ENCODE data around the gene ZNF598.

Gene ZNF598

DNA sequence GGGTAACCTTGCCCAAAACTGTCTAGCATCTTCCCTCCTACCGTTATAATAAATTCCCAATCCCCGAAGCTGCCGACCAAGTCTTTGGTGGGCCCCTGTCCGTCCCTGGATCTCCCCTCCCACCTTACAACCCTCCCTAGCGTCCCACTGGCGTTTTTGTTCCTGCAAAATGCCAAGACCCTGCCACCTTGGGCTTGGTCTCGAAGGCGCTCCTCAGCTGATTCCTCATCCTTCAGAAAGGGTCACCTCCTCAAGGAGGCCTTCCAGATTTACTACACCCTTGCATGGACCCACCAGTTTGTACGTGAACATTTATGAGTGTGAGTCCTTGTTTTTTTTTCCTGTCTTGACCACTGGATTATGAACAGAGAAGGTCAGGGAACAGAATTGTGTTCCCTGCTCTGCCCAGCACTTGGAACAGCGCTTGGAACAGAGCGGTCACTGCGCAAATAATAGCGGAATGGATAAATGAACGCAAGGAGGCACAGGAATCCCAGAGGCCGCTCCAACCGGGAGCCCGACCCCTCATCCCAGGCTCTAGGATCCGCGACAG is 26.6 kb downstream of the ZNF598 start:
- Histone ChIP-seq H3K4me3 (ENCODE audit: low read length in 2 of 2) (peak overlapping the region; percentile 68 to 76), H3K27me3 (ENCODE audit: control insufficient read depth in 2 of 2, insufficient read depth in 2 of 2, low read length in 2 of 2) (peaks cover 0 to 14% of the 10 kb centered on the region in 2 donors), H3K9ac (ENCODE audit: low read depth in 1 of 2, low read length in 2 of 2) (peak overlapping the region; percentile 72 to 86), H3K4me1 (ENCODE audit: control insufficient read depth in 2 of 2, insufficient read depth in 2 of 2, low read length in 2 of 2) (peaks cover 57 to 72% of the 10 kb centered on the region in 2 donors), H3K27ac (ENCODE audit: low read depth in 2 of 2, low read length in 2 of 2) (peak overlapping the region; percentile 96 to 98), H3K9me3 (ENCODE audit: control insufficient read depth in 2 of 2, low read length in 2 of 2) (no peaks in the 10 kb centered on the region), H3K36me3 (ENCODE audit: control insufficient read depth in 2 of 2, insufficient read depth in 2 of 2, low read length in 2 of 2) (peaks cover 18 to 19% of the 10 kb centered on the region in 2 donors)

DNA sequence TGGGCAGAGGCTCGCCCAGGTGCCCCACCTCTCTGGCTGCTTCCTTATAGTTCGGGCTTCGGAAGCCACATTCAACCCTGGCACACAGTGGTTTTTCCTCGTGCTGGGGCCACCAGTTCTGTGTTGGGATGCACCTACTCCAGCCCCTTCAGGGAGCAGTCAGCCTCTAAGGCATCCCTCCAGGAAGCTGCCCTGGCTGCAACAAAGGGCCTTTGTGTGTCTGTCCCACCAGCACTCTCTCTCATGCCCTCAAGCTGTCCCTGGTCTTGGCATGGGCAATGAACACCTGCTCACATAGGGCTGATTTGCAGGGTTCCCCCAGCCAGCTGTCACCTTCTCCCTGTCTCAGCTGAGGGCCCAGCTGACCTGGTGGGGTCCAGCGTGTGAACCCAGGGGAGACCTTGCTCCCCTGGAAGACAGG is 27.6 kb downstream of the ZNF598 start:
- Histone ChIP-seq H3K9me3 (ENCODE audit: control insufficient read depth in 2 of 2, low read length in 2 of 2) (no peaks in the 10 kb centered on the region), H3K27me3 (ENCODE audit: control insufficient read depth in 2 of 2, insufficient read depth in 2 of 2, low read length in 2 of 2) (peaks cover 0 to 14% of the 10 kb centered on the region in 2 donors), H3K4me1 (ENCODE audit: control insufficient read depth in 2 of 2, insufficient read depth in 2 of 2, low read length in 2 of 2) (peaks cover 58 to 72% of the 10 kb centered on the region in 2 donors), H3K36me3 (ENCODE audit: control insufficient read depth in 2 of 2, insufficient read depth in 2 of 2, low read length in 2 of 2) (peaks cover 24% of the 10 kb centered on the region in 2 donors), H3K27ac (ENCODE audit: low read depth in 2 of 2, low read length in 2 of 2) (peak overlapping the region; percentile 96 to 98), H3K9ac (ENCODE audit: low read depth in 1 of 2, low read length in 2 of 2) (peak overlapping the region; percentile 15 to 86), H3K4me3 (ENCODE audit: low read length in 2 of 2) (peak overlapping the region; percentile 29 to 57)

DNA sequence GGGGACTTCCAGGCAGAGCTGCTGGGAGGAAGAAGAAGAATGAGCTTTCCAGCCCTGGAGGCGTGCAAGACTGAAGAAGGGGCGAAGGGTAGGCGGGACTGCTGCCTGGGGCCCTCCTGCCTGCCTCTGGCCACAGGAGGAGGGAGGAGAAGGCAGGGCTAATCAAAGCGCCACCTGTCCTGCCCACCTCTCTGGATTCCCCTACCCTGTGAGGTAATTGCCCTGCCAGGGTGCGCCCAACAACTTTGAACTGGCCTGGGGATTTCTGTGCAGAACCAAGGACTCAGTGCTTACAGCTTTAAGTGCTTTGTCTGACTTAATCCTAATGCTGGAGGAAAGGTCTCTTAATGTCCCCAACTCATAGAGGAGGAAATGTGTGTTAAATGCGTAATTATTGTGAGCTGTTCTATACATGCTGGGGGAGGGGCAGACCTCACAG is 28.2 kb downstream of the ZNF598 start, which contains the start of gene NOXO1:
TSS of gene NOXO1 (minus strand) at position 72 of the 439 bp plus-strand sequence. CDS start 290 bp downstream, outside the sequence.
- Histone ChIP-seq H3K4me1 (ENCODE audit: control insufficient read depth in 2 of 2, insufficient read depth in 2 of 2, low read length in 2 of 2) (peaks cover 58 to 68% of the 10 kb centered on the region in 2 donors), H3K9me3 (ENCODE audit: control insufficient read depth in 2 of 2, low read length in 2 of 2) (no peaks in the 10 kb centered on the region), H3K9ac (ENCODE audit: low read depth in 1 of 2, low read length in 2 of 2) (peak within 1 kb of the TSS; percentile 66 to 86), H3K27ac (ENCODE audit: low read depth in 2 of 2, low read length in 2 of 2) (peak within 1 kb of the TSS; percentile 96 to 98), H3K27me3 (ENCODE audit: control insufficient read depth in 2 of 2, insufficient read depth in 2 of 2, low read length in 2 of 2) (peaks cover 0 to 14% of the 10 kb centered on the region in 2 donors), H3K36me3 (ENCODE audit: control insufficient read depth in 2 of 2, insufficient read depth in 2 of 2, low read length in 2 of 2) (peaks cover 24% of the 10 kb centered on the region in 2 donors), H3K4me3 (ENCODE audit: low read length in 2 of 2) (peak within 1 kb of the TSS; percentile 57 to 61)

DNA sequence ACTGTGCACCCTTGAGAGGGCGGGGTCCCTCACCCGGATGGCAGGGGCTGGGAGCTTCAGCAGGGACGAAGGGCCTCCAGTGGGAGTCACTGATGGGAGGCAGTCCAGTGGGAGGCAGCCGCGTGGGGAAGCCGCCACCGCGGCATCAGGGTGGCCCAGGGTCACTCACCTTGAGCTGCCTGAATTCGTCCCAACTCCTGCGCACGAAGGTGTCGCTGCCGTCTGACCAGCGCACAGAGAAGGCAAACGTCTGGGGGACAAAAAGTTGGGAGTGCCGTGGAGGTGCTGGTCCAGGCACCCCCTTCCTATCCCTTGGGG is 28.9 kb downstream of the ZNF598 start:
- Histone ChIP-seq H3K9me3 (ENCODE audit: control insufficient read depth in 2 of 2, low read length in 2 of 2) (no peaks in the 10 kb centered on the region), H3K27ac (ENCODE audit: low read depth in 2 of 2, low read length in 2 of 2) (peak overlapping the region; percentile 96 to 98), H3K4me3 (ENCODE audit: low read length in 2 of 2) (peak overlapping the region; percentile 57 to 61), H3K36me3 (ENCODE audit: control insufficient read depth in 2 of 2, insufficient read depth in 2 of 2, low read length in 2 of 2) (peaks cover 24% of the 10 kb centered on the region in 2 donors), H3K4me1 (ENCODE audit: control insufficient read depth in 2 of 2, insufficient read depth in 2 of 2, low read length in 2 of 2) (peaks cover 51 to 61% of the 10 kb centered on the region in 2 donors), H3K9ac (ENCODE audit: low read depth in 1 of 2, low read length in 2 of 2) (peak overlapping the region; percentile 66 to 86), H3K27me3 (ENCODE audit: control insufficient read depth in 2 of 2, insufficient read depth in 2 of 2, low read length in 2 of 2) (peaks cover 0 to 14% of the 10 kb centered on the region in 2 donors)

DNA sequence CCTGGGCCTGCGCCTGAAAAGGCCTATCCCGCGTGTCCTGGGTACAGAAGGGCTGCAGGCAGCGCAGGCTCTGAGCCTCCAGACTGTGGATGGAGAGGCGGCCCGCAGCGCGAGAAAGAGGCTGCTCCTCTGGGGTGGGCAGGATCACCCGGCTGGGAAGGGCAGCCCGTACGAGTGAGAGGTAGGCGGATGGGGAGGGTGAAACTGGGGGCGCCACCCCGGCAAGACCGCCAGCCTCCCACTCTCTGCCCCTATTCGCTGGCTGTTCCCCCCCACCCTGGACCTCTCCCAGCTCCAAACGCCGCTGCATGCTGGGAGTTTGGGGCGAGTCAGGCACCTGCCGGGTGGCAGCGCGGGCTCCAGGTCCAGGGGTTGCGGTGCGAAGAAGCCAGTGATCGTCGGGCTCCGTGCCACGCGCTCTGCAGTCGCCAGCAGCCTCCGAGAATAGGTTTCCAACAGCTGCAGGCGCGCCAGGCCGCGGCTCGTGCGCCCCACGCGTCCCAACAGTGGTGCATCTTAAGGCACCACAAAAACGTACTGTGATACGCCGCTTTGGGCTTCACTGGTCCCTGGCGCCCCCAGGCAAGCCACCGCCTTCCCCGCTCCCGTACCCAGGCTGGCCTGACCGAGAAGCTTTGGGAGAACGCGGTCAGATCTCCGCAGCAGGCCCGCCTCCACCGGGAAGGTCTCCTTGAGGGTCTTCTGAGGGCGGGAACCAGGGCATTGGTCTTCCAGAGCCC is 29.4 kb downstream of the ZNF598 start:
- no peaks in the 10 kb centered on the region for H3K9me3 ChIP-seq (ENCODE audit: control insufficient read depth in 2 of 2, low read length in 2 of 2)
- peaks cover 0 to 14% of the 10 kb centered on the region in 2 donors for H3K27me3 ChIP-seq (ENCODE audit: control insufficient read depth in 2 of 2, insufficient read depth in 2 of 2, low read length in 2 of 2)
- peaks cover 28 to 29% of the 10 kb centered on the region in 2 donors for H3K36me3 ChIP-seq (ENCODE audit: control insufficient read depth in 2 of 2, insufficient read depth in 2 of 2, low read length in 2 of 2)
- peaks cover 46 to 56% of the 10 kb centered on the region in 2 donors for H3K4me1 ChIP-seq (ENCODE audit: control insufficient read depth in 2 of 2, insufficient read depth in 2 of 2, low read length in 2 of 2)
- H3K27ac ChIP-seq (ENCODE audit: low read depth in 2 of 2, low read length in 2 of 2) = peak overlapping the region; percentile 96 to 98
- peak overlapping the region; percentile 57 to 61 for H3K4me3 ChIP-seq (ENCODE audit: low read length in 2 of 2)
- peak overlapping the region; percentile 70 to 86 for H3K9ac ChIP-seq (ENCODE audit: low read depth in 1 of 2, low read length in 2 of 2)

DNA sequence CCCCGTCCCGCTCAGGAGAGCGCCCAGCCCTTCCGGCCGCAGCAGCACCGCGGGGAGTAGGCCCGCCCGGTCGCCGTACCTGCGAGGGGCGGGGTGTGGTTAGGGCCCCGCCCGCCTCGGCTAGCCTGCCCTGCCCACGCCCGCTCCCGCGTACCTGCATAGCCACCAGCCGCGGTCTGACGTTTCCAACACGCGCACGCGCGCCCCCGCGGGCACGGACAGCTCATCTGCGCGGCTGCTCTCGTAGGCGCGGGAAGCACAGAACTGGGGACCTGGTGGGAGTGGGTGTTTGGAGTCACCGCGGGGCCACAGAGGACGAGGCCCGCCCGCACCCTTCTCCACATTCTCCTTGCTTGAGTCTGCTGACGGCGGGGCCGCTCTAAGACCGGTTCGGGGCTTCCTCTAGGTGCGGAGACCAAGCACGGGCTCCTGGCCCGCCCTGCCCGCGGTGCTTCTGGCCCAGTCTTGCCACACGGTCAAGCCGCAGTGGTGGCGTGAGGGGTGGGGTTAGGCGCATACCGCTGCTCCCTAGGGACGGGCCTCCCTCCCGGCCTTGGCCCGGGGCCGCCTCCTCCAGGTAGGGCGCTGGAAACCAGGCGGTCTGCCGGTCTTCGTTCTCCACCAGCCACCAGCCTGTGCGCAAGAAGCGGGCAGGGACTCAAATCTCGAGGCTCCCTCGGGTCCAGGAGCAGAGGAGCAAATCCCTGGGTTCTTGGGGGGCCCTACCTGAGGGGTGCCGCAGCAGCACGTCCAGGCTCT is 30.2 kb downstream of the ZNF598 start:
- peaks cover 40 to 50% of the 10 kb centered on the region in 2 donors for H3K4me1 ChIP-seq (ENCODE audit: control insufficient read depth in 2 of 2, insufficient read depth in 2 of 2, low read length in 2 of 2)
- H3K9me3 ChIP-seq (ENCODE audit: control insufficient read depth in 2 of 2, low read length in 2 of 2) = no peaks in the 10 kb centered on the region
- H3K36me3 ChIP-seq (ENCODE audit: control insufficient read depth in 2 of 2, insufficient read depth in 2 of 2, low read length in 2 of 2) = peaks cover 35 to 36% of the 10 kb centered on the region in 2 donors
- H3K27me3 ChIP-seq (ENCODE audit: control insufficient read depth in 2 of 2, insufficient read depth in 2 of 2, low read length in 2 of 2) = peaks cover 0 to 14% of the 10 kb centered on the region in 2 donors
- peak overlapping the region; percentile 70 to 86 for H3K9ac ChIP-seq (ENCODE audit: low read depth in 1 of 2, low read length in 2 of 2)
- H3K4me3 ChIP-seq (ENCODE audit: low read length in 2 of 2) = peak overlapping the region; percentile 57 to 61
- H3K27ac ChIP-seq (ENCODE audit: low read depth in 2 of 2, low read length in 2 of 2) = peak overlapping the region; percentile 96 to 98

DNA sequence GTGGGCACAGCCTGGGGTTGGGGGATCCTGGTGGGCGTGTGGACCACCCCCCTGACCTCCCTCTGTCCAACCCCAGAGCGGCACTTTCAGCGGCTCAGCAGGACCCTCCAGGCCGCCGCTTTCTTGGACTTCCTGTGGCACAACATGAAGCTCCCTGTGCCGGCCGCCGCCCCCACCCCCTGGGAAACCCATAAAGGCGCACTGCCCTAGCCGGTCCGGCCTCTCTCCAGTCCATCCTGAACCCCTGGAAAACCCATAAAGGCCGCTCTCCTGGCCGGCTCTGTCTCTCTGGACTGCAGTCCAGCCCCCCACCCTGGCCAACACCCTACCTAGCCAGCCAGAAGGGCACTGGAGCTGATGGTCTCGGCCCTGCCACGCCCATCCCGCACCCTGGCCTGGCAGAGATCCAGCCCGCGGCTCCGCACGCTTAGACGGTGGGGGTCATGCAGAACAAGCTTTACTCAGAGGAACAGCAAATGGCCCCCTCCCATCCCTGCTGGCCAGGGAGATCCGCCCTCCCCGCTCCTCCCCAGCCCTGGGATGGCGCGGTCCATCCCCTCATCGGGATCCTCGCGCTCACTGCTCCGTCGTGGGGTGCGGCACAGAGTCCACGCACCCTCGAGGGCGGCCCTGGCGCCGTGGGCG is 31.0 kb downstream of the ZNF598 start:
- H3K27me3 ChIP-seq (ENCODE audit: control insufficient read depth in 2 of 2, insufficient read depth in 2 of 2, low read length in 2 of 2) = peaks cover 0 to 14% of the 10 kb centered on the region in 2 donors
- peaks cover 39 to 49% of the 10 kb centered on the region in 2 donors for H3K4me1 ChIP-seq (ENCODE audit: control insufficient read depth in 2 of 2, insufficient read depth in 2 of 2, low read length in 2 of 2)
- H3K9me3 ChIP-seq (ENCODE audit: control insufficient read depth in 2 of 2, low read length in 2 of 2) = no peaks in the 10 kb centered on the region
- H3K9ac ChIP-seq (ENCODE audit: low read depth in 1 of 2, low read length in 2 of 2) = peak overlapping the region; percentile 47 to 86
- peak overlapping the region; percentile 54 to 61 for H3K4me3 ChIP-seq (ENCODE audit: low read length in 2 of 2)
- H3K27ac ChIP-seq (ENCODE audit: low read depth in 2 of 2, low read length in 2 of 2) = peak overlapping the region; percentile 96 to 98
- H3K36me3 ChIP-seq (ENCODE audit: control insufficient read depth in 2 of 2, insufficient read depth in 2 of 2, low read length in 2 of 2) = peaks cover 37 to 38% of the 10 kb centered on the region in 2 donors

DNA sequence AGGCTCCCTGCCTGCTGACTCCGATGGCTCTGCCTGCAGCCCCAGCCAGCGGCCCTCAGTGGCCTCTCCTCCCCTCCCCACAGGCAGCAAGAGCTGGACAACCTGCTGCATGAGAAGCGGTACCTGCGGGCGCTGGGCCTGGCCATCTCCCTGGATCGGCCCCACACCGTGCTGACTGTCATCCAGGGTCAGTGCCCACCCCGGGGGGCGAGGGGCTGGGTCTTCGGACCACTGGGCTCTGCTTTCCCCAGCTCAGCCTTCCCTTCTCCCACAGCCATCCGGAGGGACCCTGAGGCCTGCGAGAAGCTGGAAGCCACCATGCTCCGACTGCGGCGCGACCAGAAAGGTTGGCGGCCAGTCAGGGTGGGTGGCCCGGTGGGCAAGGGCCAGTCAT is 31.7 kb downstream of the ZNF598 start:
- H3K4me1 ChIP-seq (ENCODE audit: control insufficient read depth in 2 of 2, insufficient read depth in 2 of 2, low read length in 2 of 2) = peaks cover 32 to 43% of the 10 kb centered on the region in 2 donors
- H3K4me3 ChIP-seq (ENCODE audit: low read length in 2 of 2) = no peak overlapping the region
- H3K27me3 ChIP-seq (ENCODE audit: control insufficient read depth in 2 of 2, insufficient read depth in 2 of 2, low read length in 2 of 2) = peaks cover 0 to 14% of the 10 kb centered on the region in 2 donors
- H3K36me3 ChIP-seq (ENCODE audit: control insufficient read depth in 2 of 2, insufficient read depth in 2 of 2, low read length in 2 of 2) = peaks cover 37 to 38% of the 10 kb centered on the region in 2 donors
- no peaks in the 10 kb centered on the region for H3K9me3 ChIP-seq (ENCODE audit: control insufficient read depth in 2 of 2, low read length in 2 of 2)
- no peak overlapping the region for H3K27ac ChIP-seq (ENCODE audit: low read depth in 2 of 2, low read length in 2 of 2)
- H3K9ac ChIP-seq (ENCODE audit: low read depth in 1 of 2, low read length in 2 of 2) = no peak overlapping the region

DNA sequence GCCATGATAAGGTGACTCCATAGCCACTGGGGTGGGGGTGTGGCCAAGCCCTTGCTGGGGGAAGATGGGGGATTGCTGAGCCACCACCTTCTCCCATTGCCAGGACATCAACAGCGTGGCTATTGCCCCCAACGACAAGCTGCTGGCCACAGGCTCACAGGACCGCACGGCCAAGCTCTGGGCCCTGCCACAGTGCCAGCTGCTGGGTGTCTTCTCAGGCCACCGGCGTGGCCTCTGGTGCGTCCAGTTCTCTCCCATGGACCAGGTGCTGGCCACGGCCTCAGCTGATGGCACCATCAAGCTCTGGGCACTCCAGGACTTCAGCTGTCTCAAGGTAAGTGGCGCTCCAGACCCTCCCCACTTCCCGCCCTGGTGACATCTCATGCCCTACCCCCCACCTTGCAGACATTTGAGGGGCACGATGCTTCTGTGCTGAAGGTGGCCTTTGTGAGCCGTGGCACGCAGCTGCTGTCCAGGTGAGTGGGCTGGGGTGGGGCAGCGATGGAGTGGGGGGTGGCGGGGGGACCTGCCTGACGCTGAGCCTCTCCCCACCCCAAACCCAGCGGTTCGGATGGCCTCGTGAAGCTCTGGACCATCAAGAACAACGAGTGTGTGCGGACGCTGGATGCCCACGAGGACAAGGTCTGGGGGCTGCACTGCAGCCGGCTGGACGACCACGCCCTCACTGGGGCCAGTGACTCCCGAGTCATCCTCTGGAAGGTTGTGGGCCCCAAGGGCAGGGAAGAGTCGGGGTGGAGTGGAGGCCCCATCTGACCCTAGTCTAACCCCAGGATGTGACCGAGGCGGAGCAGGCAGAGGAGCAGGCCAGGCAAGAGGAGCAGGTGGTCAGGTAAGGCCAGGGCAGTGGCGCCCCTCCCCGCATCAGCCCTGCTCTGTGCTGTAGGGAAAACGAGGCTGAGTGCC is 32.4 kb downstream of the ZNF598 start:
- Histone ChIP-seq H3K4me1 (ENCODE audit: control insufficient read depth in 2 of 2, insufficient read depth in 2 of 2, low read length in 2 of 2) (peaks cover 32 to 42% of the 10 kb centered on the region in 2 donors), H3K36me3 (ENCODE audit: control insufficient read depth in 2 of 2, insufficient read depth in 2 of 2, low read length in 2 of 2) (peaks cover 37 to 38% of the 10 kb centered on the region in 2 donors)

More for the DNA sequence above, 32.4 kb downstream of the ZNF598 start:
- Histone ChIP-seq H3K27me3 (ENCODE audit: control insufficient read depth in 2 of 2, insufficient read depth in 2 of 2, low read length in 2 of 2) (peaks cover 0 to 14% of the 10 kb centered on the region in 2 donors), H3K4me3 (ENCODE audit: low read length in 2 of 2) (no peak overlapping the region), H3K27ac (ENCODE audit: low read depth in 2 of 2, low read length in 2 of 2) (no peak overlapping the region), H3K9me3 (ENCODE audit: control insufficient read depth in 2 of 2, low read length in 2 of 2) (no peaks in the 10 kb centered on the region), H3K9ac (ENCODE audit: low read depth in 1 of 2, low read length in 2 of 2) (no peak overlapping the region)
